Measurements from ENCODE around the gene RAB11FIP3.
"Not testable (repeated sequence)": the region's sequence is repeated elsewhere in the genome, so short reads cannot be mapped to it uniquely, and the experiment has no call there.

The RAB11FIP3 gene

DNA sequence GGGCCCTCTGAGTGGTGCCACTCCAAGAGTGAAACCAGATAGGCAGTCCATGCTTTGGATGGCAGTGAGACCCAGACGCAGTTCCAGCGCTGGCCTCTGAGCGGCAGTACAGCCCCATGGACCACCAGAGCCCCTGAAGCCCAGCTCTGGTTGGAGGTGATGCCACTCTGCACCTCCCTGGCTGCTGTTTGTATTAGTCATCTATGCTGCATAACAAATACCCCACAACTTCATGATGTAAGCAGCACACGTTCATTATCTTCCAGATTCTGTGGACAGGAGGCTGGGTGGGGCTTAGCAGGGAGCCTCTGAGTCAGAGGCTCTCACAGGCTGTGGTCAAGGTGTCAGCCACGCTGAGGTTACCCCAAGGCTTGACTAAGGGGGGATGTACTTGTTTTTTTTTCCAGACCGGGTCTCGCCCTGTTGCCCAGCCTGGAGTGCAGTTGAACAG, 33.5 kb upstream of the RAB11FIP3 start:
- no peak for DNase-seq (ENCODE audit: low read depth)

DNA sequence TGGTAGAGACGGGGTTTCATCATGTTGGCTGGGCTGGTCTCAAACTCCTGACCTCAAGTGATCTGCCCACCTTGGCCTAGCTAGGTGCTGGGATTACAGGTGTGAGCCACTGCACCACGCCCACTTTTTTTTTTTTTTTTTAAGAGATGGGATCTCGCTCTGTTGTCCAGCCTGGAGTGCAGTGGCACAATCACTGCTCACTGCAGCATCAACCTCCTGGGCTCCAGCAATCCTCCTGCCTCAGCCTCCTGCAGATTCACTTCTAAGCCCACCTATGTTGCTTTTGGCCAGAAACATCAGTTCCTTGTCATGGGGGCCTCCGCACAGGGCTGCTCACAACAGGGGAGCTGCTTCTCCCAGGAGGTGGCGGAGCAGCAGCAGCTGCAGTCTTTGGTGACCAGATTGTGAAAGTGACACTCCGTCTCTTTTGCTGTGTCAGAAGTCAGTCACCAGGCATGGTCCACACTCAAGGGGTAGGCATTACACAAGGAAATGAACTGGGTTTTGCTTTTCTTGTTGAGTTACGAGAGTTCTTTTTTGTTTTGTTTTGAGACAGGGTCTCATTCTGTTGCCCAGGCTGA, 32.9 kb upstream of the RAB11FIP3 start:
- DNase-seq (ENCODE audit: low read depth) = no peak

DNA sequence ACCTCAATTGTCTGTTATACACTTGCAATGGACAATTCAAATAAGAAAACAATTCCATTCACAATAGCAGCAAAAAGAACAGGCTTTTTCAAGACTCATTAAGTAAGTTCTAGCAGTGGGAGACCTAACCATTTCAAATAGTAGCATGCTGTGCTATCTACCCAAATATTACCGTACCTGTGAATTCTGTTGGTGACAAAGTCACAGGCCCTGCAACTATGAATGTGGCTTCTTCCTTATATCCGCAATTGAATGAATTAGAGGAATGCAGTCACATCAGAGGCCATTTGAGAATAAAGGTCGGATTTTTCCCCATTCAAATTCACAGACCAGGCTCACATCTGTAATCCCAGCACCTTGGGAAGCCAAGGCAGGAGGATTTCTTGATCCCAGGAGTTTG, 29.2 kb upstream of the RAB11FIP3 start:
- no peak for DNase-seq (ENCODE audit: low read depth)

DNA sequence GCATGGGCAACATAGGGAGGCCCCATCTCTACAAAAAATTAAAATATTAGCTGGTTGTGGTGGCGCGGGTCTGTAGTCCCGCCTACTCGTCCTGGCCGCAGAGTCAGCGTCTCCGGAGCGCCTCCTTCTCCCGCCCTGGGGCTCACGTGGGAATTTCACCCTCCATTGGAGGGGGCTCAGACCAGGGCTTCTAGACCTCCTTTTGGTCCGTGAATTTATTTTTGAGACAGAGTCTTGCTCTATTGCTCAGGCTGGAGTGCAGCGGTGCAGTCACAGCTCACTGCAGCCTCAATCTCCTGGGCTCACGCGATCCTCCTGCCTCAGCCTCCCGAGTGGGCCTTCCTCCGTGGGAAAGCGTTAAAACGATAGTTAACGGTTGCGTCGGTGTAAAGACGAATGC, 28.8 kb upstream of the RAB11FIP3 start:
- DNase-seq (ENCODE audit: low read depth) = no peak

DNA sequence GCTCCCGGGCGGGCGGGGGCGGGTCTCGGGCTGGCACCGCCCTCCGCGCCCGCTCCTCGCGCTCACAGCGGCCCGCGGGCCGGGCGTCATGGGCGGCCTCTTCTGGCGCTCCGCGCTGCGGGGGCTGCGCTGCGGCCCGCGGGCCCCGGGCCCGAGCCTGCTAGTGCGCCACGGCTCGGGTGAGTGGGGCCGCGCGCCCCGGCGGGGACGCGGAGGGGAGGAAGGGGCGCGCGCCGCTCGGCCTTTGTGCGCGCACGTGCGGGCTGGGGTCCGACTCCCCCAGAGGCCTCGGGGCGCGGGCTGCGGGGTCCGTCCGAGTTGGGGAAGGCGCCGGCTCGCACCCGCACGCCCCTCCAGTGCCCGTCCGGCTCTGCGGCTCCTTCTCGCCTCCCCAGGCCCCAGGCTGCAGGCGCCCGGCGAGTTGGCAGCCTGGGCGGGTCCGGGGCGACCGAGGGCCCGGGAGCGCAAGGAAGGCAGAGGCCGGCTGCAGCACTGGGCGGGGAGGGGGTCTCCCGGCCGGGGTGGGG, 28.3 kb upstream of the RAB11FIP3 start, which contains the start of gene NME4:
Gene NME4, plus strand, starts transcription at position 65 of the 527 bp plus-strand sequence. Its CDS starts 24 bp downstream, at position 89.
- DNase-seq (ENCODE audit: low read depth) = no peak

DNA sequence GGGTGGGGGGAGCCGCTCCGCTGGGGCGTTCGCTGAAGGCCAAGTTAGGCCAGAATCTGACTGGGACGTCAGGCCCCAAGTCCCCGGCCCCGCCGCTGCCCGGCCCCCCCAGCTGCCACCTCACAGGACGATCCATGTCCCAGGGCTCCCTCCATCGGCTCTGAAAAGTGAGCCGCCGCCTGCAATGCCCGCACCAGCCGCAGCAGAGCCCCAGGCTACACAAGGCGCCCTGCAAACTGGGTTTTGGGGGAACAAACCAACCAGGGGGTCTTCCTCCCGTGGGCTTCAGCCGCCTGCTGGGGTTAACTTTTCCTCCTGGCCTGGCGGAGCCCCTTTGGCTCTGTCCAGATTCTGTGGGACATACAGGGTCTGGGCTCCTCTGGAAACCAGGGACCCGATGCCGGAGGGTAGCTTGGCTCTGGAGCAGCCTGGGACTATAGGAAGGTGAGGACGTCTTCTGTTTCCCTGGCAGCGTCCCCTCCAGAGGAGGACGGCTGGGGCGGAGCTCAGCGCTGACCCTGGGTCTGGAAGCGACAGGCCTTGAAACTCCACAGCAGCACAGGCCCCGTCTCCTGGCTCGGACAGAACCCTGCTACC, 27.6 kb upstream of the RAB11FIP3 start:
- no peak for DNase-seq (ENCODE audit: low read depth)

DNA sequence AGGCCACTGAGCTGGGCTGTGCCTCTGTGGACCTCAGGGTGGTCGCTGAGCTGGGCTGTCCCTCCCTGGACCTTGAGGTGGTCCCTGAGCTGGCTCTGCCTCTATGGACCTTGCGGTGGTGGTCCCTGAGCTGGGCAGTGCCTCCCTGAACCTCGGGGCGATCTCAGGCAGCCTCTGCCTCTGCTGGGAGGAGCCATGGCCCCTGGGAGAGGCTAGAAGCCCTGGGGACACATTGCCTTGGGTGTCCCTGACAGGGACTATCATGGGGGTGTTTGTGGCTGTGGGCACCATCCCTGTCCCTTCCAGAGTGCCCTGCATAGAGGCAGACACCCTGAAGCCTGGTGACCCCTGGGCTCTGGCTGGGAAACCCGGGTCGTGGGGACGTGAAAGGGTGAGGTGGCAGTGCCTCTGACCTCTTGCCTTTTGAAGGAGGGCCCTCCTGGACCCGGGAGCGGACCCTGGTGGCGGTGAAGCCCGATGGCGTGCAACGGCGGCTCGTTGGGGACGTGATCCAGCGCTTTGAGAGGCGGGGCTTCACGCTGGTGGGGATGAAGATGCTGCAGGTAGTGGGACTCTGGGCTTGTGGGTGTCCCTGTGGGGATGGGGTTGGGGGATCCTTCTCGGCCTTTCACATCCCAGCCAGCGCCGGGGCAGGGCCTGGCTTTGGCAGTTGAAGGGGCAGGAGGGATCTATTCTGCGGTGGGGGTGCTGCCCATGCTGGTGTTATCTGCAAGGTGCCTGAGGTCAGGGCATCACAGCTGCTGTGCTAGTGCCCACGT, 26.7 kb upstream of the RAB11FIP3 start:
- no peak for DNase-seq (ENCODE audit: low read depth)

DNA sequence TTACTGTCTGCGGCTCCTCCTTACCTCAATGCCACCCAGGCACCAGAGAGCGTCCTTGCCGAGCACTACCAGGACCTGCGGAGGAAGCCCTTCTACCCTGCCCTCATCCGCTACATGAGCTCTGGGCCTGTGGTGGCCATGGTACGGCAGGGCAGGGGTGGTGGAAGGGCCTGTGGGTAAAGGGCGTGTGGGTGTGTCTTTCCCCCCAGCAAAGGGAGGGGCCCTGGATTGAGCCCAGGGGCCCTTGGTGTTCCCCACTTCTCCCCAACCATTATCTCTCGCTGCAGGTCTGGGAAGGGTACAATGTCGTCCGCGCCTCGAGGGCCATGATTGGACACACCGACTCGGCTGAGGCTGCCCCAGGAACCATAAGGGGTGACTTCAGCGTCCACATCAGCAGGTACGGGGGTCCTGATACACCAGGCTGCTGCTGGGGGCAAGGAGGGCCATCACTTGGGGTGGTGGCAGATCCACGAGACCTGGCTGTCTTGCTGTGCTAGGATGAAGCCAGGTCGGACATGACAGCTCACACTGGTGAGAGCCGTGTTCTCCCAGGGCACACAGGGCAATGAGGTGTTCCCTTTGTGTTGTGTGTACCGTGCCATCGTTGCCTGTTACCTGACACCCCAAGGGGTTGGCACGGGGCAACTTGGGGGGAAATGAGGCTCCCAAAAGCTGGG, 26.0 kb upstream of the RAB11FIP3 start:
- DNase-seq (ENCODE audit: low read depth) = no peak

DNA sequence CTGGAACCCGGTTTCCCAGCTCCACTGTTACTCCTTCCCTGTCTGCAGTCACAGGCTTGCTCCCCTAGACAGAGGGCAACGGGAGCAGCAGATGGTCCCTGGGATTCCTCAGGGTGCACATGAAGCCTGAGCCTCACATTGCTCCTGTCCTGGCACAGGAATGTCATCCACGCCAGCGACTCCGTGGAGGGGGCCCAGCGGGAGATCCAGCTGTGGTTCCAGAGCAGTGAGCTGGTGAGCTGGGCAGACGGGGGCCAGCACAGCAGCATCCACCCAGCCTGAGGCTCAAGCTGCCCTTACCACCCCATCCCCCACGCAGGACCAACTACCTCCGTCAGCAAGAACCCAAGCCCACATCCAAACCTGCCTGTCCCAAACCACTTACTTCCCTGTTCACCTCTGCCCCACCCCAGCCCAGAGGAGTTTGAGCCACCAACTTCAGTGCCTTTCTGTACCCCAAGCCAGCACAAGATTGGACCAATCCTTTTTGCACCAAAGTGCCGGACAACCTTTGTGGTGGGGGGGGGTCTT, 25.3 kb upstream of the RAB11FIP3 start:
- DNase-seq (ENCODE audit: low read depth) = no peak

DNA sequence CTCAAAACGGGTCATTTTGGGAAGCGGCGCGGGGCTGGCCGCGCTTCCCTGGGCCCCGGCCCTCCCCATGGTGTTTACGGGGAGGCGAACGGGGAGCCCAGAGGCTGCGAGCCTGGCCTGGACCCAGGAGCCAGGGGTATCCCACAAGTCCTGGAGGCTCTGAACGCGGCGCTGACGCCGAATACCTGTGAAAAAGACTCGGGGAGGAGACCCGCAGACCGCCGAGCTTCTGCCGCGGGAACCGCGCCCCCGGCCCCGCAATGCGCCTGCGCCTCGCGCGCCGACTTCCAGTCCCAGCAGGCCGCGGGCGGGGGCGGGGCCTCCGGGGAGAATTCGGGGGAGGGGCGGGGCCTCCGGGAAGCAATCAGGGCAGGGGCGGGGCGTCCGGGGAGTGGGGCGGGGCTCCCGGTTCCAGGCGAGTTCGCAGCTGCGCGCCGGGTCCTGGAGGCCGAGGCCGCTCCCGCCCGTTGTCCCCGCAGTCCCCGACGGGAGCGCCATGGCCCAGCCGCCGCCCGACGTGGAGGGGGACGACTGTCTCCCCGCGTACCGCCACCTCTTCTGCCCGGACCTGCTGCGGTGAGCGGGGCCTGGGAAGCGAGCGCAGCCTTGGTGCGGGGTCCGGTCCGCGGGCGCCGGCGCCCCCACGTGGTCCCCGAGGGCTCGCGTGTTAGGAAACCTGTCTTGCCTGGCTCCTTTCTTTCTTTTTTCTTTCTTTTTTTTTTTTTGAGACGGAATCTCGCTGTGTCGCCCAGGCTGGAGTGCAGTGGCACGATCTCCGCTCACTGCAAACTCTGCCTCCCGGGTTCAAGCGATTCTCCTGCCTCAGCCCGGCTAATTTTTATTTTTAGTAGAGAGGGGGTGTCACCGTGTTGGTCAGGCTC, 23.7 kb upstream of the RAB11FIP3 start, which contains the start of gene DECR2:
Gene DECR2, plus strand, starts transcription at position 418 of the 881 bp plus-strand sequence. Its CDS starts 79 bp downstream, at position 497.
- no peak for DNase-seq (ENCODE audit: low read depth)

DNA sequence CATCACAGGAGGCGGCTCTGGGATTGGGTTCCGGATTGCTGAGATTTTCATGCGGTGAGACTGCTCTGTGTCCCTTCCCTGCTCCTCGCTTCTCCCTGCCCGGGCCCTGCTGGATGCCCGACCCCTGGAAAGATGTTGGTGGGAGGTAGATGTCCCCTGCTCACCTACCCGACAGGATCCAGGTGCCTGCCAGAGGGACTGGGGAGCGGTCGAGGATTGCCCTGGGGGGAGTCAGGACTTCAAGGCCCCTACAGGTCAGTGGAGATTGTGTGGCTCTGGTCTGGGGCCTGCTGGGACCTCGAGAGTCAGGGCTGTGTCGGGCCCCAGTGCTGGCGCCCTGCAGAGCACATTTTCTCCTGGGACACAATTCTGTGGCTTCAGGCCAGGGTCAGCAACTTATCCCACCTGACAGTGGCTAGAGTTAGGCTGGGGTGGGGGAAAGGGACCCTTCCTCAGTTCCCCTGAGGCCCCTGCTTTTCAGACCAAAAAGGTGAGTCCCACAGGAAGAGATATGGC, 20.4 kb upstream of the RAB11FIP3 start:
- no peak for DNase-seq (ENCODE audit: low read depth)

DNA sequence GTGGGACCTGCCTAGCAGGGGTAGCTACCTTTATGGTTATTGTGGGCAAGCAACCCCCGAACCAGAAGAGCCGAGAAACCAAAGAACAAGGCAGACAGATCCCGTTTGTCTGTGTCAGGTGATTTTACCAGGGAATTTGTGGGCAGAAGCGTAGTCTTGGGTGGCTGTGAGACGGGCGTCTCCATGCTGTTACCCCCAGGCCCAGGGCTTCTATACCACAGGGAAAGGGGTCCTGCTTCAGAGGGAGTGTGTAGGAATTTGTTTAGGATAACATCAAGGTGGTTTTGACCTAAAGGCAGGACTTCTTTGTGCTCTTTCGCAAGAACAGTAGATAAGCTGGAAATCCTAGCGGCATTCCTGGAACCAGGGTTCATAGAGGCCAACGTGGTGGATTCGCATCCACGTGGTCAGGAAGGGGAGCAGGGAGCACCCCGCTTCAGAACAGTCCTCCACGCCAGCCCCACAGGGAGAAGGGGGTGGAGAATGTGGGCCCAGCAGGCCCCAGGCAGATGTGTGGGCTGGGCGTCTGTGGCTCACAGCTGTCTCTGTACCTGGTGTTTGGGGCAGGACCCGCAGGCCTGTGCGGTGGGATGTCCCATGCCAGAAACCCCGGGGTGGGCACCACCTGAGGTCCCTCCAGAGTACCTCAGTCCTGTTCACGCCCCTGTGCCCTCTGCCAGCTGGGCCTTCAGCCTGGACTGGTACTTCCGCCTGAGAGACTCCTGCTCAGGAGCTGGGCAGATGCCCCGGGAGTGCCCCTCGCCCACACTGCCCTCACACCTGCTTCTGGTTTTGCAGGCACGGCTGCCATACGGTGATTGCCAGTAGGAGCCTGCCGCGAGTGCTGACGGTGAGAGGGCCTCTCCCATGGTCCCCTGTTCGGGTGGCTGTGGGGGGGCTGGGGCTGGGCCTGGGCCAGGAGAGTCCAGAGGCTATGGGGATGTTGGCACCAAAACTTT, 19.6 kb upstream of the RAB11FIP3 start:
- DNase-seq (ENCODE audit: low read depth) = no peak

DNA sequence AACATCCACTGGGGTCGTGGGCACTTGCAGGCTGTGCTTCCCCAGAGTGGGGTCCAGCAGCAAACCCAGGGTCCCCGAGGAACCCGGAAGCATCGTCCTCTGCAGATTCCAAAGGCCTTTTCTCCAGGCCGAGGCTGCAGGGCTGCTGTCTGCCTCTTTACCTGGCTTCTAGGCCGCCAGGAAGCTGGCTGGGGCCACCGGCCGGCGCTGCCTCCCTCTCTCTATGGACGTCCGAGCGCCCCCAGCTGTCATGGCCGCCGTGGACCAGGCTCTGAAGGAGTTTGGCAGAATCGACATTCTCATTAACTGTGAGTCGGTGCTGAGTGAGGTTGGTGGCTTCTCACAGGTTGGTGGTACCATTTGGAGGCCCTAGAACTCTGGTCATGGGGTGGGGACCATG, 18.2 kb upstream of the RAB11FIP3 start:
- DNase-seq (ENCODE audit: low read depth) = no peak

DNA sequence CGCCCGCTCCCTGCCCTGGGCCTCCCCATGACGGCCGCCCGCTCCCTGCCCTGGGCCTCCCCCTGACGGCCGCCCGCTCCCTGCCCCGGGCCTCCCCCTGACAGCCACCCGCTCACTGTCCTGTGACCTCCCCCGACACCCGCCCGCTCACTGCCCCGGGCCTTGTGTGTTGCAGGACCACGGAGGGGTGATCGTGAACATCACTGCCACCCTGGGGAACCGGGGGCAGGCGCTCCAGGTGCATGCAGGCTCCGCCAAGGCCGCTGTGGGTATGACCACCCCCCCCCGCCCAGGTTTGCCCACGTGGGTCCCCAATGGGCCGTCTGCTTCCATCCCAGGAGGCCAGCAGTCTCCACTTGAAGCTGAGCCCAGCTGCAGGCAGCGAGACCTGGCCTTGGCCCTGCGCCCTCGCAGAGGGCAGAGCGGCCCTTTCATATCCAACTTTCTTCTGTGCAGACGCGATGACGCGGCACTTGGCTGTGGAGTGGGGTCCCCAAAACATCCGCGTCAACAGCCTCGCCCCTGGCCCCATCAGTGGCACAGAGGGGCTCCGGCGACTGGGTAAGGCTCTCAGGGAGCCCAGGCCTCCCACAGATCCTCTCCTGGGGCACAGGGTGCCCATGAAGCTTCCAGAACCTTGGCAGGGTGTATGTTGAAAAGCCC, 14.8 kb upstream of the RAB11FIP3 start:
- no peak for DNase-seq (ENCODE audit: low read depth)

DNA sequence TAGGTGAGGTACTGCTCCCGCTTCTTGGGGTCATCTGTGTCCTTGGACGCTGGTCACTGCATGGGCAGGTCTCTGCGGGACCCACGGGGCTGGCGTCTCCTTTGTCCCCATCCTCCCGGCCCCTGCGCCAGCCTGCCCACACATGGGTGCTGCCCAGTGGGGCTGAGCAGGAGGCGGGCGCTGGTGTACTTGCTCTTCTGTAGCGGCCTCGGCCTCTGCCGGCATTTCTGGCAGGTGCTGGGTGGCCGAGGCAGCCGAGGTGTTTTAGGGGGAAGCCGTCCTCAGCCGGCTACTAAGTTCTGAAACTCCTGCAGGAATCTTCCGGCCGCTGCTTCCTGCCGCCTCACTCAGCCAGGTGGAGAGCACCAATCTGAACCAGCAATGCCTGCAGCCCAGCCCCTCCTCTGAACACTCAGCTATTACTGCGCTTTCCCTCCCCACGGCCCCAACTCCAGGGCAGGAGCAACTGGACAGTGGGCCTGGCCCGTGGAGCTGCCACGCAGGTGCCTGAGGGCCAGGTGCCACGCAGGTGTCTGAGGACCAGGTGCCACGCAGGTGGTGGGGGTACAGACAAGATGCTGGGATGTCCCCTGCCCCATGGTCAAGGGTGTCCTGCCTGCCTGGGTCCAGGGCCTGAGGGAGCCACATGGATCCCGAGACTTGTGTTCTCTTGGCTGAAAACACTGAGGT, 13.7 kb upstream of the RAB11FIP3 start:
- DNase-seq (ENCODE audit: low read depth) = no peak

DNA sequence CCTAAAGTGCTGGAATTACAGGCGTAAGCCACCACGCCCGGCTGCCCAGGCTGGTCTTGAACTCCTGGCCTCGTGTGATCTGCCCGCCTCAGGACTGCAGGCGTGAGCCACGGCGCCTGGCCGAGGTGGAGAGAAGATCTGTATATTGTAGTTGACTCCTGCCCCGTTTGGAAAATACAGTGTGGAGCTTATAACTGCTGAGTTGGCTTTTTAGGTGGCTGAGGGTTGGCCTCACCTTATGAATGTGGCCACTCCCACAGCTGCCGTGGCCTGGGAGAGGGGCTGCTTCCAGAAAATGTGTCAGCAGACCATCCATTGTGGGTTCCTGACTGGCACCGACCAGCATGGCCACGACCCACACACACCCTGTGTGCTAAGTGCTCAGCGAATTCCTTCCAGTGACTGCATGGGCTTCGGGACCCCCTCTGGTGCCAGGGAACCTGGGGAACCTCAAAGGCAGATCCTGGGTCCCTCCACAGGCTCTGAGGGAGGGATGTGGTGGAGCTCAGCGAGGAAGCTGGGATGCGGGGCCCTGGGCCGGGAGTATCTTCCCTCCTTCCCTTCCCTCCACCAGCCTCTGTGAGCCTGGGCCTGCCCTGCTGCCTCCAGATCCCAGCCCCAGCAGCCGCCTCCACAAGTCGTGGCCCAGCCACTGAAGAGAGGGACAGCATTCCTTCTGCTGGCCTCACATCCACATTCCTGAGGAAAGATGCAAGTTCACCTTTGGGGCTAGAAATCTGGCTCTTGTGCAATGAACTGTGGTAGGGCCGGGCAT, 10.9 kb upstream of the RAB11FIP3 start:
- DNase-seq (ENCODE audit: low read depth) = no peak

DNA sequence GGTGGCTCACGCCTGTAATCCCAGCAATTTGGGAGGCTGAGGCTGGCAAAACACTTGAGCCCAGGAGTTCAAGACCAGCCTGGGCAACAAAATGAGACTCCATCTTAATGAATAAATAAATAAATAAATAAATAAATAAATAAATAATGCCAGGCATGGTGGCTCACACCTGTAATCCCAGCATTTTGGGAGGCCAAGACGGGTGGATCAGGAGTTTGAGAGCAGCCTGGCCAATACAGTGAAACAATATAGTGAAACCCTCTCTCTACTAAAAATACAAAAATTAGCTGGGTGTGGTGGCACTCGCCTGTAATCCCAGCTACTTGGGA, 10.3 kb upstream of the RAB11FIP3 start:
- DNase-seq (ENCODE audit: low read depth) = not testable (repeated sequence)

DNA sequence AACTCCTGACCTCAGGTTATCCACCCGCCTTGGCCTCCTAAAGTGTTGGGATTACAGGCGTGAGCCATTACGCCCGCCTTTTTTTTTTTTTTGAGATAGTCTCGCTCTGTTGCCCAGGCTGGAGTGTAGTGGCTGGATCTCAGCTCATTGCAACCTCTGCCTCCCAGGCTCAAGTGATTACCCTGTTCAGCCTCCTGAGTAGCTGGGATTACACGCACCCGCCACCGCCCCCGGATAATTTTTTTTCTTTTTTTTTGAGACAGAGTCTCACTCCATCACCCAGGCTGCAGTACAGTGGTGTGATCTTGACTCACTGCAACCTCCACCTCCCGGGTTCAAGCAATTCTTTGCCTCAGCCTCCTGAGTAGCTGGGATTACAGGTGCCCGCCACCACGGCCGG, 3.3 kb upstream of the RAB11FIP3 start:
- not testable (repeated sequence) for DNase-seq (ENCODE audit: low read depth)

Data from HS-5 (cell line).